ENCODE measurements around the gene IL12B.
"Not testable (repeated sequence)": the region's sequence is repeated elsewhere in the genome, so short reads cannot be mapped to it uniquely, and the experiment has no call there.

IL12B gene

DNA sequence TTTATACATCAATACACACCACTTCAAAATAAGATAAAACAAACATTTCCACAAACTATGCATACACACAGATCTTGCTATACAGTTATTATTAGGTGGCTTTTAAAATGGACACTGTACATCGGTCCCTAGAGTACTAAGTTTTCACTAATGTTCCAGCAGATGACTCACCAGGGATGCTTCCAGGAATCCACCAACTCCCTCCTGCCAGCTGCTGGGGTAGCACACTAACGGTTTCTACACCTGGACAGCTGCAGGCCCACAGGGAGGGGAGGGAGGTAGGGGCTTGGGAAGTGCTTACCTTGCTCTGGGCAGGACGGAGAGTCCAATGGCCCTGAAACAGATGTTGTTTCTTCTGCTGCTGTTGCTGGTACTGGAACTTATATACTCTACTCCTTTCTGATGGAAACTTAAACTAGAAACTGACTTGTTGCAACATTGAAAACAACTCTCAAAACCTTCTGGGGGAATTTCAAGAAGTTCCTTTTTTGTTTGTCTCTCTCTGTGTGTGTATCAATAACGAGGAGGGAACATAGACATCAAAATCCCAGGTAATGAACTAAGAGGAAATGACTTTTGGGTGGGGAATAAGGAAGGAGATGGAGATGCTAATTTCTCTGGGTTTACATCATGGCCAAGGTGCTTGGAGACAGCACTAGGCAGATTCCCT is at the start of gene IL12B:
Gene IL12B (minus strand): TSS at position 357 of the 670 bp plus-strand sequence. CDS start 3,705 bp downstream, outside the sequence.
- Histone ChIP-seq H3K4me1 (ENCODE audit: insufficient read depth, low read length) (no peaks in the 10 kb centered on the region), H3K36me3 (ENCODE audit: insufficient read depth, low read depth, low read length) (no peaks in the 10 kb centered on the region), H3K9me3 (ENCODE audit: insufficient read depth, low read depth, low read length) (no peaks in the 10 kb centered on the region), H3K27me3 (ENCODE audit: insufficient read depth, low read length) (peaks cover 7% of the 10 kb centered on the region; the same call in 1 of the 2 replicates), H3K9ac (ENCODE audit: low read depth, low read length) (no peak within 1 kb of the TSS), H3K27ac (ENCODE audit: low read length) (no peak within 1 kb of the TSS), H3K4me3 (ENCODE audit: low read length) (peak within 1 kb of the TSS; percentile 59; the same call in 1 of the 2 replicates)

DNA sequence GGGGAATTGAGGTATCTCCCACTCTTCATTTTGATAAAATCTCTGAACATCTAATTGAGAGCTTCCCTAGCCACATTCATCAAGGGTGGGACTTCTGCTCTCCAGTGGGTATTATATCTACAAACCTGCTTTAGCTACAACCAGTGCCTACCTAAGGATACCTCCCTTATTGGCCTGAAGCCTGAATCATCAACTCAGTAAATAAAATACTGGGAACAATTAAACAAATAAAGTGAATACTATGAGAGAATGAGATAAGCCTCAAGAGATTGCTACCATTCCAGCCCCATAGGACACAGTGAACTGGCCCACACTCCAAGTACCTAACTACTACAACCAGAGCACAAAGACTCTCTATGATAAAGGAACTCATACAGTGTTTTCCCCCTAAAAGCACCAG is 47.4 kb upstream of the IL12B start:
- H3K9ac ChIP-seq (ENCODE audit: low read depth, low read length), result no peak overlapping the region

DNA sequence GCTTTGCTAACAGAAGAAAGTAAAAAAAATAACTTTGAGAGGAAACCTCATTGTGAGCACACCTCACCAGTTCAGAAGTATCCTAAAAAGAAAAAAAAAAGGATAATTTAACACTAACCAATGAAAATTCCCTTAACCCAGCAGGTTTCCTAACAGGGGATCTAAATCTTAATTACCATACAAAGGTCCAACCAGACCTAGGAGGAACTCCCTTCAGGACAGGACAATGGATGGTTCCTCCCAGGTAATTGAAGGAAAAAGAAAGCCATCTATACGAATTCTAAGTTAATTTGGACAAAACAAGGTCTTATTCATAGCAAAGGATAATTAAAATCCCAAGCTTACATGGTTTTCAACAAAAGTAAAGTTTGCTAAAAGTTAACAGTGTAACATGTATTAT is 37.6 kb upstream of the IL12B start:
- not testable (repeated sequence) for H3K27ac ChIP-seq (ENCODE audit: low read length); H3K9me3 ChIP-seq (ENCODE audit: insufficient read depth, low read depth, low read length); H3K4me1 ChIP-seq (ENCODE audit: insufficient read depth, low read length); H3K36me3 ChIP-seq (ENCODE audit: insufficient read depth, low read depth, low read length); H3K9ac ChIP-seq (ENCODE audit: low read depth, low read length); H3K27me3 ChIP-seq (ENCODE audit: insufficient read depth, low read length); H3K4me3 ChIP-seq (ENCODE audit: low read length)

More for the DNA sequence above, 47.4 kb upstream of the IL12B start:
- H3K27ac ChIP-seq (ENCODE audit: low read length), result no peak overlapping the region
- no peaks in the 10 kb centered on the region for H3K27me3 ChIP-seq (ENCODE audit: insufficient read depth, low read length)
- H3K9me3 ChIP-seq (ENCODE audit: insufficient read depth, low read depth, low read length), result peaks cover 20% of the 10 kb centered on the region
- no peaks in the 10 kb centered on the region for H3K36me3 ChIP-seq (ENCODE audit: insufficient read depth, low read depth, low read length)
- H3K4me1 ChIP-seq (ENCODE audit: insufficient read depth, low read length), result no peaks in the 10 kb centered on the region
- no peak overlapping the region for H3K4me3 ChIP-seq (ENCODE audit: low read length)

DNA sequence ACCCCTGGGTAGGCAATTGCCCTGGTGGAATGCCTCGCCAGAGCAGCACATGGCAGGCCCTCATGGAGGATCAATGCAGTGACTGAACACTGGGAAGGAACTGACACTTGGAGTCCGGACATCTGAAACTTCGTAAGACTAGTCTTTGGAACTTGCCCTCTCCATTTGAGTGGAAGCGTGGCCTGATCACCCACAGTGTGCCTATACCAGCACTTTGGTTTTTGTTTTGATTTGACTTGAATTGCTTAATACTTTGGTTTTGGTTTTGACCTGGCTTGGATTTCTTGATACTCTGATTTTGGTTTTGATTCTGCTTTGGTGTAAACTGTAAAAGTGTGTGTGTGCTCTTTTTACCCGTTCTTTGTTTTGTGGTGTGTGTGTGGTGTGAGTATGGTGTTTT is 36.5 kb upstream of the IL12B start:
- not testable (repeated sequence) for H3K4me3 ChIP-seq (ENCODE audit: low read length); H3K36me3 ChIP-seq (ENCODE audit: insufficient read depth, low read depth, low read length); H3K4me1 ChIP-seq (ENCODE audit: insufficient read depth, low read length); H3K9me3 ChIP-seq (ENCODE audit: insufficient read depth, low read depth, low read length); H3K27me3 ChIP-seq (ENCODE audit: insufficient read depth, low read length); H3K9ac ChIP-seq (ENCODE audit: low read depth, low read length); H3K27ac ChIP-seq (ENCODE audit: low read length)

GRCh38 chr5:159362220-159362619 is 31.9 kb upstream of the IL12B start:
- Histone ChIP-seq H3K27me3 (ENCODE audit: insufficient read depth, low read length) (no peaks in the 10 kb centered on the region), H3K4me3 (ENCODE audit: low read length) (no peak overlapping the region), H3K9ac (ENCODE audit: low read depth, low read length) (no peak overlapping the region), H3K4me1 (ENCODE audit: insufficient read depth, low read length) (no peaks in the 10 kb centered on the region), H3K9me3 (ENCODE audit: insufficient read depth, low read depth, low read length) (no peaks in the 10 kb centered on the region), H3K27ac (ENCODE audit: low read length) (no peak overlapping the region), H3K36me3 (ENCODE audit: insufficient read depth, low read depth, low read length) (no peaks in the 10 kb centered on the region)

DNA sequence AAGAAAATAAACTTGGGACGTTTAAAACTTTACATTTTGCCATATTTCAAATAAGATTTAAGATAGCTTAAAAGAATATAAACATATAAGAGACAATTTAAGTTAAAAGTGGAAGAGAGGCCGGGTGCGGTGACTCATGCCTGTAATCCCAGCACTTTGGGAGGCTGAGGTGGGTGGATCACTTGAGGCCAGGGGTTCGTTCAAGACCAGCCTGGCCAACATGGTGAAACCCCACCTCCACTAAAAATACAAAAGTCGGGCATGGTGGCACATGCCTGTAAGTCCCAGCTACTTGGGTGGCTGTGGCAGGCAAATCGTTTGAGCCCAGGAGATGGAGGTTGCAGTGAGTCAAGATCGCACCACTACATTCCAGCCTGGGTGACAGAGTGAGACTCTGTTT is 29.6 kb upstream of the IL12B start:
- H3K36me3 ChIP-seq (ENCODE audit: insufficient read depth, low read depth, low read length); H3K4me1 ChIP-seq (ENCODE audit: insufficient read depth, low read length); H3K27ac ChIP-seq (ENCODE audit: low read length); H3K27me3 ChIP-seq (ENCODE audit: insufficient read depth, low read length); H3K9me3 ChIP-seq (ENCODE audit: insufficient read depth, low read depth, low read length); H3K9ac ChIP-seq (ENCODE audit: low read depth, low read length); H3K4me3 ChIP-seq (ENCODE audit: low read length): not testable (repeated sequence)

GRCh38 chr5:159359408-159359807 is 29.1 kb upstream of the IL12B start:
- Histone ChIP-seq H3K27ac (ENCODE audit: low read length) (no peak overlapping the region), H3K27me3 (ENCODE audit: insufficient read depth, low read length) (no peaks in the 10 kb centered on the region), H3K4me3 (ENCODE audit: low read length) (no peak overlapping the region), H3K36me3 (ENCODE audit: insufficient read depth, low read depth, low read length) (no peaks in the 10 kb centered on the region), H3K4me1 (ENCODE audit: insufficient read depth, low read length) (no peaks in the 10 kb centered on the region), H3K9me3 (ENCODE audit: insufficient read depth, low read depth, low read length) (no peaks in the 10 kb centered on the region), H3K9ac (ENCODE audit: low read depth, low read length) (no peak overlapping the region)

DNA sequence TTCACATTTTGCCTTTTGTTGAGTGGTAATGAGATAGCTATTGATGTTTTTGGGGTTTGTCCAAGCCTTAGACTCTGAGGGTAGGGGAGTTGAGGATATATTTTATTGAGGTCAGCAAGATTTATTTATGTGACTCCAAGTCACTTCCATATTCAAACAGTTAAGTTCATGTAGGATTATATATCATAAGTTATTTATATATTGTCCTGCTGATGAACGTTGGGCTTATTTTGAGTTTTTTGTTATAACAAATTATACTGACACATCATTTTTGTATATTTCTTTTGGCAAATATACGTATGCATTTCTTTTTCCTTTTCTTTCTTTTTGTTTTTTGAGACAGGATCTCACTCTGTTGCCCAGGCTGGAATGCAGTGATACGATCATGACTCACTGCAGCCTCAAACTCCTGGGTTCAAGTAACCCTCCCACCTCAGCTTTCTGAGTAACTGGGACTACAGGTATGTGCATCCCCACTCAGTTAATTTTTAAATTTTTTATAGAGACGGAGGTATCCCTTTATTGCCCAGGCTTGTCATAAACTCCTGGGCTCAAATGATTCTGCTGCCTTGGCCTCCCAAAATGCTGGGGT is 23.5 kb upstream of the IL12B start:
- H3K36me3 ChIP-seq (ENCODE audit: insufficient read depth, low read depth, low read length), result no peaks in the 10 kb centered on the region
- H3K9ac ChIP-seq (ENCODE audit: low read depth, low read length), result no peak overlapping the region
- no peaks in the 10 kb centered on the region for H3K4me1 ChIP-seq (ENCODE audit: insufficient read depth, low read length)
- no peak overlapping the region for H3K27ac ChIP-seq (ENCODE audit: low read length)
- H3K4me3 ChIP-seq (ENCODE audit: low read length), result no peak overlapping the region
- no peaks in the 10 kb centered on the region for H3K27me3 ChIP-seq (ENCODE audit: insufficient read depth, low read length)
- no peaks in the 10 kb centered on the region for H3K9me3 ChIP-seq (ENCODE audit: insufficient read depth, low read depth, low read length)

DNA sequence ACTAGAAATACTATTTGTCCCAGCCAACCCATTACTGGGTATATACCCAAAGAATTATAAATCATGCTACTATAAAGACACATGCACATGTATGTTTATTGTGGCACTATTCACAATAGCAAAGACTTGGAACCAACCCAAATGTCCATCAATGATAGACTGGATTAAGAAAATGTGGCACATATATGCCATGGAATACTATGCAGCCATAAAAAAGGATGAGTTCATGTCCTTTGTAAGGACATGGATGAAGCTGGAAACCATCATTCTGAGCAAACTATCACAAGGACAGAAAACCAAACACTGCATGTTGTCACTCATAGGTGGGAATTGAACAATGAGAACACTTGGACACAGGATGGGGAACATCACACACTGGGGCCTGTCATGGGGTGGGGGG is 20.4 kb upstream of the IL12B start:
- H3K27me3 ChIP-seq (ENCODE audit: insufficient read depth, low read length); H3K9me3 ChIP-seq (ENCODE audit: insufficient read depth, low read depth, low read length); H3K4me3 ChIP-seq (ENCODE audit: low read length); H3K4me1 ChIP-seq (ENCODE audit: insufficient read depth, low read length); H3K36me3 ChIP-seq (ENCODE audit: insufficient read depth, low read depth, low read length); H3K27ac ChIP-seq (ENCODE audit: low read length); H3K9ac ChIP-seq (ENCODE audit: low read depth, low read length): not testable (repeated sequence)

DNA sequence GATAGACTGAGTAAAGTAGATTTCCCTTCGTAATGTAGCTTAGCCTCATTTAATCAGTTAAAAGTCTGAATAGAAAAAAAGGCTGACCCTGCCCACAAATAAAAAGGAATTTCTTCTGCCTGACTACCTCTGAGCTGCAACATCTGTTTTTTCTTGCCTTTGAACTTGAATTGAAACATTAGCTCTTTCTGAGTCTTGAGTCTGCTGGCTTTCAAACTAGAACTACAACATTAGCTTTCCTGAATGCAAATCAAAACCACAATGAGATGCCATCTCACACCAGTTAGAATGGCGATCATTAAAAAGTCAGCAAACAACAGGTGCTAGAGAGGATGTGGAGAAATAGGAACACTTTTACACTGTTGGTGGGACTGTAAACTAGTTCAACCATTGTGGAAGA is 19.9 kb upstream of the IL12B start:
- H3K36me3 ChIP-seq (ENCODE audit: insufficient read depth, low read depth, low read length); H3K27me3 ChIP-seq (ENCODE audit: insufficient read depth, low read length); H3K27ac ChIP-seq (ENCODE audit: low read length); H3K4me1 ChIP-seq (ENCODE audit: insufficient read depth, low read length); H3K9me3 ChIP-seq (ENCODE audit: insufficient read depth, low read depth, low read length); H3K9ac ChIP-seq (ENCODE audit: low read depth, low read length); H3K4me3 ChIP-seq (ENCODE audit: low read length): not testable (repeated sequence)

DNA sequence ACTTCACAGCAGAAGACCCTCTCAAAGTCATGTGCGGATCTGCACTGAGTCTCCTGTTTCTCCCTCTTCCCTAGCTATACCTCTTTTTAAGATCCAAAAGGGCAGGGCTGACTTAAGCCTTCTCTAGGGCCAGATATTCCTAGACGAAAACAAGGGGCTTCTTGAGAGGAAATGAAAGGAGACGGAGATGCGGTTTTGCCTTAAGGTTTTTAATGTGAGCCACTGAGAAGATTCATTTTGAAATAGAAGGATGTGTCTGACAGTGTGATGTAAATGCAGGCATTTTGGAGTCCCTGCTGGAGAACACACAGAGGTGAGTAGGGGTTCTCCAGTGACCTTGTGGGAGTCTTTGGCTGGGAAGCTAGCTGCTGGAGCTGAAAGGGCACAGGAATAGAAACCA is 15.6 kb upstream of the IL12B start:
- H3K9me3 ChIP-seq (ENCODE audit: insufficient read depth, low read depth, low read length), result no peaks in the 10 kb centered on the region
- no peaks in the 10 kb centered on the region for H3K36me3 ChIP-seq (ENCODE audit: insufficient read depth, low read depth, low read length)
- no peak overlapping the region for H3K9ac ChIP-seq (ENCODE audit: low read depth, low read length)
- H3K4me3 ChIP-seq (ENCODE audit: low read length), result no peak overlapping the region
- no peaks in the 10 kb centered on the region for H3K4me1 ChIP-seq (ENCODE audit: insufficient read depth, low read length)
- no peak overlapping the region for H3K27ac ChIP-seq (ENCODE audit: low read length)
- no peaks in the 10 kb centered on the region for H3K27me3 ChIP-seq (ENCODE audit: insufficient read depth, low read length)

- no peaks in the 10 kb centered on the region for H3K27me3 ChIP-seq (ENCODE audit: insufficient read depth, low read length)
- H3K36me3 ChIP-seq (ENCODE audit: insufficient read depth, low read depth, low read length), result no peaks in the 10 kb centered on the region
- H3K9ac ChIP-seq (ENCODE audit: low read depth, low read length), result no peak overlapping the region
- H3K27ac ChIP-seq (ENCODE audit: low read length), result no peak overlapping the region
- no peaks in the 10 kb centered on the region for H3K9me3 ChIP-seq (ENCODE audit: insufficient read depth, low read depth, low read length)
- no peak overlapping the region for H3K4me3 ChIP-seq (ENCODE audit: low read length)
- H3K4me1 ChIP-seq (ENCODE audit: insufficient read depth, low read length), result no peaks in the 10 kb centered on the region
Observed at GRCh38 chr5:159345336-159345735, 15.0 kb upstream of the IL12B start.
